A549 (cell line): ENCODE results near the gene HOXD10.

ENCODE experiments used
- CBX8 ChIP-seq: fragments of 200-600 bp; sonication (generic); IDR thresholded peaks from 2 replicates; pipeline ENCODE4 v1.6.1; 2016
- HDAC2 ChIP-seq: fragments of 200-600 bp; sonication (generic); IDR thresholded peaks from 2 replicates; pipeline ENCODE4 v1.6.1; 2016
- JUN ChIP-seq, 2 experiments: fragments of >200 bp; sonication (Bioruptor Twin); formaldehyde crosslinking; IDR thresholded peaks; 2 replicates in 1 of 2; 3 replicates in 1 of 2; pipeline ENCODE4 v1.6.1; 2016 to 2017
- POLR2A ChIP-seq: IDR thresholded peaks from 2 replicates; pipeline ENCODE4 v1.6.1; 2012; ENCODE audit warnings: mild to moderate bottlenecking, low read length
- RFX5 ChIP-seq: fragments of 450-650 bp; IDR thresholded peaks from 2 replicates; pipeline ENCODE4 v1.7.1; 2014; ENCODE audit warnings: antibody characterized with exemption, mild to moderate bottlenecking, moderate library complexity
- SMC3 ChIP-seq: fragments of >200 bp; sonication (Bioruptor Twin); formaldehyde crosslinking; IDR thresholded peaks from 3 replicates; pipeline ENCODE4 v1.6.1; 2018; ENCODE audit warnings: inconsistent platforms
- ZNF302 ChIP-seq: fragments of 250-450 bp; sonication (Bioruptor Pico); IDR thresholded peaks from 2 replicates; pipeline ENCODE4 v1.9.0; 2021; ENCODE audit warnings: inconsistent platforms, mild to moderate bottlenecking, moderate library complexity
- TF ChIP-seq, protein P1 (sequence below): IDR thresholded peaks from 2 replicates; pipeline ENCODE4 v1.6.1; 2012
- TF ChIP-seq, protein P2 (sequence below): fragments of >200 bp; sonication (Bioruptor Twin); formaldehyde crosslinking; IDR thresholded peaks from 3 replicates; pipeline ENCODE4 v1.5.1; 2016

DNA sequence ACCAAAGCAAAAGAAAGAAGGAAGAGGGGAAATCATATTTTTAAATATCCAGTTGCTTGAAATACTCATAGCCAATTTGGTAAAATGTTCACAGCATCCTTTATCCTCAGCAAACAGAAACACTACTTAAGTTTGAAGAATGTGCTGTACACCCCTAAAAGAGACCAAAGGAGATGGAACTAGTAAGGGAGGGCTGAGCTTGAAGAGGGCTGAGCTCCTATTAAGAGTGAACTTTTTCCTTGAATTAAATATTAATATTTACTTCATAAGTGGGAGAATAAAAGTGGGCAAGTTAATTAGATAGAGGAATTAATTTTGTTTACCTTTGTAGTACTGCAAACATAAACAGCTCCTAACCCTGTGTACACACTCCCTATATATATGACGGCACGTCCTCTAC, 39.8 kb upstream of the HOXD10 start:
- TF ChIP-seq CBX8 (no peak), RFX5 (no peak), POLR2A (no peak), HDAC2 (no peak), JUN (IDR thresholded peaks at IDR 0.05) (no peak), SMC3 (no peak), ZNF302 (no peak)
- TF ChIP-seq, protein P1, sequence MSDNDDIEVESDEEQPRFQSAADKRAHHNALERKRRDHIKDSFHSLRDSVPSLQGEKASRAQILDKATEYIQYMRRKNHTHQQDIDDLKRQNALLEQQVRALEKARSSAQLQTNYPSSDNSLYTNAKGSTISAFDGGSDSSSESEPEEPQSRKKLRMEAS, result no peak
- TF ChIP-seq, protein P2, sequence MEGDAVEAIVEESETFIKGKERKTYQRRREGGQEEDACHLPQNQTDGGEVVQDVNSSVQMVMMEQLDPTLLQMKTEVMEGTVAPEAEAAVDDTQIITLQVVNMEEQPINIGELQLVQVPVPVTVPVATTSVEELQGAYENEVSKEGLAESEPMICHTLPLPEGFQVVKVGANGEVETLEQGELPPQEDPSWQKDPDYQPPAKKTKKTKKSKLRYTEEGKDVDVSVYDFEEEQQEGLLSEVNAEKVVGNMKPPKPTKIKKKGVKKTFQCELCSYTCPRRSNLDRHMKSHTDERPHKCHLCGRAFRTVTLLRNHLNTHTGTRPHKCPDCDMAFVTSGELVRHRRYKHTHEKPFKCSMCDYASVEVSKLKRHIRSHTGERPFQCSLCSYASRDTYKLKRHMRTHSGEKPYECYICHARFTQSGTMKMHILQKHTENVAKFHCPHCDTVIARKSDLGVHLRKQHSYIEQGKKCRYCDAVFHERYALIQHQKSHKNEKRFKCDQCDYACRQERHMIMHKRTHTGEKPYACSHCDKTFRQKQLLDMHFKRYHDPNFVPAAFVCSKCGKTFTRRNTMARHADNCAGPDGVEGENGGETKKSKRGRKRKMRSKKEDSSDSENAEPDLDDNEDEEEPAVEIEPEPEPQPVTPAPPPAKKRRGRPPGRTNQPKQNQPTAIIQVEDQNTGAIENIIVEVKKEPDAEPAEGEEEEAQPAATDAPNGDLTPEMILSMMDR, result no peak
